ENCODE measurements around the gene PAPPA2. TPM values are rescaled to one million over a fixed set of nuclear protein-coding genes. Genes with fewer than 3 reads are reported as not detected.
A peak's percentile ranks its signal among the peaks of the same experiment; 100 is the strongest.

Gene PAPPA2
- polyA plus RNA-seq, 1 experiment, result 0.97 TPM

DNA sequence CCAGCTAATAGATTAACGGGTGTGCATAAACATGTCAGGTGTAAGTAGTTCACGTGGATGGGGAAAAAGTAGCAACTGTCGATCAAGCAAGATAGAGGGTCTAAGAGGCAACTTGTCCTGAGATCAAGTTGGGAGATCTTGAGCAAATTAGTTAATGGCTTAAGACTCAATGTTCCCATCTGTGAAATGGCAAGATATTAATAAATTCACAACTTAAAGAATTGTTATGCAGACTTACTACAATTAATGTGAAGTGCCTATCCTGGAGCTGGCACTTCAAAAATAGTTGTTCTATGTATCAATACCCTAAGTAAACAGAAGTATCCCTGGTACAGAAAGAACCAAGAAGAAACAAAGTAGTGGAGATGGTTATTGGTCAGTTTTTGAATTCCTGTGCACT, 389.1 kb downstream of the PAPPA2 start:
- DNase-seq (ENCODE audit: low read depth), result no peak
- CTCF ChIA-PET, result no interaction called here

DNA sequence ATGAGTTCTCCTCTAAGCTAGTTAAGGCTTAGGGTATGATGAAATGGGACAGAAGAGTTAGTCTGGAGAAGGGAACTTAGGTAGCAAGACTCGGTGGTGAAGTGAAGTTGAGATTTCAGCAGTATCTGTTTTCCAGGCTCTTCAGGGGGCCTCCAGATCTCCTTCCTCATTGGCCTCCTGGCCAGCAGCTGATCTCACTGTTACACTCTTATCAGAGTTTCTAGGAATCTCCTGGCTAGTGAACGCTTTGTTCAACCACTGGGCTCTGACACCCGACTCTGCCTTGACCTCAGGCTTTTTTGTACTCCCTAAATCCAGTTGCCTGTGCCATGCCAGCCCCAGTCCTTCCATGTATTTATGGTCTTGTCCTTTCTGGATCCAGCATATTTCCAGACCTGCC, 390.5 kb downstream of the PAPPA2 start:
- ChIA-PET CTCF (no interaction called here), POLR2A (no interaction called here)

More for the DNA sequence above, 389.1 kb downstream of the PAPPA2 start:
- H3K4me3 ChIP-seq (ENCODE audit: low read depth, low read length), result no peak overlapping the region
- POLR2A ChIA-PET, result no interaction called here
- H3K36me3 ChIP-seq (ENCODE audit: control insufficient read depth, insufficient read depth, low read length), result no peaks in the 10 kb centered on the region
- TF ChIP-seq, protein P1, sequence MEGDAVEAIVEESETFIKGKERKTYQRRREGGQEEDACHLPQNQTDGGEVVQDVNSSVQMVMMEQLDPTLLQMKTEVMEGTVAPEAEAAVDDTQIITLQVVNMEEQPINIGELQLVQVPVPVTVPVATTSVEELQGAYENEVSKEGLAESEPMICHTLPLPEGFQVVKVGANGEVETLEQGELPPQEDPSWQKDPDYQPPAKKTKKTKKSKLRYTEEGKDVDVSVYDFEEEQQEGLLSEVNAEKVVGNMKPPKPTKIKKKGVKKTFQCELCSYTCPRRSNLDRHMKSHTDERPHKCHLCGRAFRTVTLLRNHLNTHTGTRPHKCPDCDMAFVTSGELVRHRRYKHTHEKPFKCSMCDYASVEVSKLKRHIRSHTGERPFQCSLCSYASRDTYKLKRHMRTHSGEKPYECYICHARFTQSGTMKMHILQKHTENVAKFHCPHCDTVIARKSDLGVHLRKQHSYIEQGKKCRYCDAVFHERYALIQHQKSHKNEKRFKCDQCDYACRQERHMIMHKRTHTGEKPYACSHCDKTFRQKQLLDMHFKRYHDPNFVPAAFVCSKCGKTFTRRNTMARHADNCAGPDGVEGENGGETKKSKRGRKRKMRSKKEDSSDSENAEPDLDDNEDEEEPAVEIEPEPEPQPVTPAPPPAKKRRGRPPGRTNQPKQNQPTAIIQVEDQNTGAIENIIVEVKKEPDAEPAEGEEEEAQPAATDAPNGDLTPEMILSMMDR (IDR thresholded peaks at IDR 0.05; ENCODE audit: insufficient read depth, low read depth, low read length), result no peak
- no peaks in the 10 kb centered on the region for H3K27me3 ChIP-seq (ENCODE audit: control insufficient read depth, insufficient read depth, low read length)

DNA sequence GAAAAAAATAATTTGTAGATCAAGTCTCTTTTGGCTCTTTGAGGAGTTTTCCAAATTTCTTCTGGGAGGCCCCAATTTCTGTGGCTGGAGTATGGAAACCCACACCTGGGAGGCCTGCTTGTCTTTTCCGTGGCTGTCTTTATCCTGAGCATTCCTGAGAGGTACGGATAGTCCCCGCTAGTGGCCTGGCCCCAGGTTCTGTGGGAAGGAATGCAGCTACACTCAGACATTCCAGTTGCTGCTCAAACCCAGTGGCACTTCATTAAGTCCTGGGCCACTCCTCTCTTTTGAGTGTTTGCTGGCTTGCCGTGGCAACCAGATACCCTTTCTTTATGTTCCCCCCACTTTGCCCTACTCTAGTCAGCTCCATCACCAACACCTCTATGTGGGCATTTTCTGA, 391.1 kb downstream of the PAPPA2 start:
- ChIA-PET POLR2A (no interaction called here), CTCF (interaction anchor here (0.9 kb wide), 1 partner anchor 10 kb away, joined by 3 read pairs; no protein-coding TSS in a partner anchor)
- Histone ChIP-seq H3K27me3 (ENCODE audit: control insufficient read depth, insufficient read depth, low read length) (no peaks in the 10 kb centered on the region), H3K4me3 (ENCODE audit: low read depth, low read length) (no peak overlapping the region), H3K36me3 (ENCODE audit: control insufficient read depth, insufficient read depth, low read length) (no peaks in the 10 kb centered on the region)
- TF ChIP-seq, protein P1 (IDR thresholded peaks at IDR 0.05; ENCODE audit: insufficient read depth, low read depth, low read length), result no peak
- no peak for DNase-seq (ENCODE audit: low read depth)

More for the DNA sequence above, 390.5 kb downstream of the PAPPA2 start:
- H3K27me3 ChIP-seq (ENCODE audit: control insufficient read depth, insufficient read depth, low read length), result no peaks in the 10 kb centered on the region
- no peak overlapping the region for H3K4me3 ChIP-seq (ENCODE audit: low read depth, low read length)
- no peaks in the 10 kb centered on the region for H3K36me3 ChIP-seq (ENCODE audit: control insufficient read depth, insufficient read depth, low read length)
- DNase-seq (ENCODE audit: low read depth), result no peak
- TF ChIP-seq, protein P1 (IDR thresholded peaks at IDR 0.05; ENCODE audit: insufficient read depth, low read depth, low read length), result no peak

DNA sequence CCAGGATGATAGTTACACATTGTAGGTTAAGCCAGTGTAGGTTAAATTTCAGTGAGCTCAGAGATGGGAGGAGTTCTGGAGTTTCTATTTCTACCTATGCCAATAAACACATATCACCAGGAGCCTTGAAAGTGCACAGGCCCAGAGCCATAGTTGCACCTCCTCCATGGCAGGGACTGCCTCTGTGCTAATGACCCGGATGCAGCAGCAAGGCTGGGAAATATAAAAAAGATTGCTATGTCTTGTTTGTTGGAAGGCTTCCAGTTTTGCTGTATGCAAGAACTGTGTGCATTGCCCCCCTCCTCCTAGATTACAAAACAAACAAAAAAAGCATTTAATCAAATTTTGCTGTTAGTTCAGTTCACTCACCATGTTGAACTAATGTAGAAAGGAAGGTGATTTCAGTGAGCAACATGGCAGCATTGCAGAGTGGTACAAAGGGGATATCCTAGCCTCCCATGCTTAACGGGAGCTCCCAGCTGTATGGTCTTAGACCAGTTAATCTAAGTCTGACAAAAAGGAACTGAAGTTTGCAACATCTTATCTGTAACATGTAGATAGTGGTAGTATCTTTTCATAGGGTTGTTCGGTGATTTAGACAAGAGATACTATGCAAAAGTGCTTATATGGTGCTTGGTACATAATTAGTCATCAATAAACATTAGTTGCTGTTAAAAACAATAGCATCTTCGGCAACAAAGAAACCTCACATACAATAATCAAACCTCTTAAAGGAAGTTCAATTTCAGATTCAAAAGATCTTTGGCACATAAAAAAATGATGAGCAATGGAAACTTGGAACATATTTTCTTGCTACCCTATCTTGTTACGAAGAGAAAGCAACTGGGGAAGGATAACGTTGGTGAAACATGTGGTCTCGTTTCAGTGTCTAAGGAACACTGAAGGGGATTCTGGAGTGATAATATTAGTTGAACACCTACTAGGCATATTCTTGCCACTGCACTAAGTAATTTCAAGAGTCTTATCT, 392.1 kb downstream of the PAPPA2 start:
- DNase-seq (ENCODE audit: low read depth), result no peak
- H3K27me3 ChIP-seq (ENCODE audit: control insufficient read depth, insufficient read depth, low read length), result no peaks in the 10 kb centered on the region
- no peak overlapping the region for H3K4me3 ChIP-seq (ENCODE audit: low read depth, low read length)
- H3K36me3 ChIP-seq (ENCODE audit: control insufficient read depth, insufficient read depth, low read length), result no peaks in the 10 kb centered on the region
- TF ChIP-seq, protein P1 (IDR thresholded peaks at IDR 0.05; ENCODE audit: insufficient read depth, low read depth, low read length), result no peak
- ChIA-PET POLR2A (no interaction called here), CTCF (interaction anchor here (0.9 to 1.0 kb wide), 2 partner anchors 9 to 295 kb away, joined by 3 read pairs; no protein-coding TSS in a partner anchor)

DNA sequence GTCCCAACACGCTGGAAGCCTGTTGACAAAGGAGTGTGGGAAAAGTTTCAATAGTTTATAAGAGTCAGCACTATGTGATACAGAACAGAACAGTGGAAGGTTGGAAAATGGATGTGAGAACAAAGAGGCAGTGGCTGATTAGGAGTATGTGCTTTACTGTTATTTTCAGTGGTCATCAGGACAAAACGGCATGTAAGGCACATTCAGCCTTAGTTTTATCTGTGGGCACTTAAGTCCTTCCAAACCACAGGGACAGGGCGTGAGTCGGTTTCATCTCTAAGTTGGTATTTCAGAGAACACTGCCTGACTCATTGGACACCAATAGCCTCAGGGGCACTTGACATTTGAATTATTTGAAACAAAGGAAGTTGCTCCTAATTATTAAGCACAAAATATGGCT, 394.7 kb downstream of the PAPPA2 start:
- Histone ChIP-seq H3K4me3 (ENCODE audit: low read depth, low read length) (no peak overlapping the region), H3K36me3 (ENCODE audit: control insufficient read depth, insufficient read depth, low read length) (no peaks in the 10 kb centered on the region), H3K27me3 (ENCODE audit: control insufficient read depth, insufficient read depth, low read length) (no peaks in the 10 kb centered on the region)
- DNase-seq (ENCODE audit: low read depth), result peak; percentile 26
- ChIA-PET POLR2A (no interaction called here), CTCF (no interaction called here)
- TF ChIP-seq, protein P1 (IDR thresholded peaks at IDR 0.05; ENCODE audit: insufficient read depth, low read depth, low read length), result no peak

All from BJ (cell line).